Chondrocyte (in vitro differentiated cells): ENCODE results near the gene KYNU. TPM values are rescaled to one million over a fixed set of nuclear protein-coding genes. Genes with fewer than 3 reads are reported as not detected.

Experiments
- DNase-seq: peaks from one replicate; pipeline ENCODE4 v3.0.0; 2021; ENCODE audit warnings: mixed read lengths, low spot score
- H3K27ac Mint-ChIP-seq: one replicate; pipeline ENCODE4 v1.8.0; 2021; ENCODE audit warnings: mild to moderate bottlenecking, moderate library complexity, mixed read lengths; ENCODE audit not compliant: unreplicated experiment
- H3K27me3 Mint-ChIP-seq: 2 replicates; pipeline ENCODE4 v1.8.0; 2021; ENCODE audit warnings: low read depth, mixed read lengths
- H3K36me3 Mint-ChIP-seq: 2 replicates; pipeline ENCODE4 v1.8.0; 2021; ENCODE audit warnings: low read depth, mixed read lengths
- H3K4me1 Mint-ChIP-seq: 2 replicates; pipeline ENCODE4 v1.8.0; 2021; ENCODE audit warnings: low read depth, mild to moderate bottlenecking, mixed read lengths
- H3K4me3 Mint-ChIP-seq: one replicate; pipeline ENCODE4 v1.8.0; 2021; ENCODE audit warnings: mild to moderate bottlenecking, moderate library complexity, mixed read lengths; ENCODE audit not compliant: unreplicated experiment
- H3K9me3 Mint-ChIP-seq: 2 replicates; pipeline ENCODE4 v1.8.0; 2021; ENCODE audit warnings: low read depth, mixed read lengths
- total RNA-seq: library from RNA; stranded (reverse); gene quantifications from 3 replicates; pipeline ENCODE4 v1.2.1, GENCODE V29; 2021
- TF ChIP-seq, protein P1 (sequence below): fragments of 200-600 bp; sonication (generic); IDR thresholded peaks from 2 replicates; pipeline ENCODE4 v1.5.0; 2021; ENCODE audit warnings: antibody characterized with exemption, mild to moderate bottlenecking, moderate library complexity

Gene KYNU
- total RNA-seq, 1 donor from 2014 or later = not detected

DNA sequence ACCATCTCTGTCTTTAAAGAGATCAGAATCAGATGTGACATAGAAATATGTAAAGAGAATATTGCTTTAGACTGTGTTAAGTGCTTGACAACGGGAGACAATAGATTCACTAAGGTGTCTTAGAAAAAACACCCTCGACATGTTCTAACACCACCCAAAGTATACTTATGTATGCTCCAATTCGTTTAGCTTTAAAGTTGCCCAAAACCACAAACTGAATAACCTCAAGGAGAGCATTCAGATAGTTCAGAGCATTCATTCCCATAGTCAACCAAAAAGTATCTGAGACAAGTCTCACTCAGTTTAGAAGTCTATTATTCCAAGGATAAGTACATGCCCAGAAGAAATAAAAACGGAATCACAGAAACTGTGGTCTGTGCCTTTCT is 96.4 kb downstream of the KYNU start:
- H3K4me3 Mint-ChIP-seq = no peak overlapping the region
- H3K4me1 Mint-ChIP-seq = peaks cover 28% of the 10 kb centered on the region
- peak overlapping the region; percentile 76 for H3K27ac Mint-ChIP-seq
- TF ChIP-seq, protein P1, sequence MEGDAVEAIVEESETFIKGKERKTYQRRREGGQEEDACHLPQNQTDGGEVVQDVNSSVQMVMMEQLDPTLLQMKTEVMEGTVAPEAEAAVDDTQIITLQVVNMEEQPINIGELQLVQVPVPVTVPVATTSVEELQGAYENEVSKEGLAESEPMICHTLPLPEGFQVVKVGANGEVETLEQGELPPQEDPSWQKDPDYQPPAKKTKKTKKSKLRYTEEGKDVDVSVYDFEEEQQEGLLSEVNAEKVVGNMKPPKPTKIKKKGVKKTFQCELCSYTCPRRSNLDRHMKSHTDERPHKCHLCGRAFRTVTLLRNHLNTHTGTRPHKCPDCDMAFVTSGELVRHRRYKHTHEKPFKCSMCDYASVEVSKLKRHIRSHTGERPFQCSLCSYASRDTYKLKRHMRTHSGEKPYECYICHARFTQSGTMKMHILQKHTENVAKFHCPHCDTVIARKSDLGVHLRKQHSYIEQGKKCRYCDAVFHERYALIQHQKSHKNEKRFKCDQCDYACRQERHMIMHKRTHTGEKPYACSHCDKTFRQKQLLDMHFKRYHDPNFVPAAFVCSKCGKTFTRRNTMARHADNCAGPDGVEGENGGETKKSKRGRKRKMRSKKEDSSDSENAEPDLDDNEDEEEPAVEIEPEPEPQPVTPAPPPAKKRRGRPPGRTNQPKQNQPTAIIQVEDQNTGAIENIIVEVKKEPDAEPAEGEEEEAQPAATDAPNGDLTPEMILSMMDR = no peak
- no peaks in the 10 kb centered on the region for H3K9me3 Mint-ChIP-seq
- H3K27me3 Mint-ChIP-seq = no peaks in the 10 kb centered on the region
- H3K36me3 Mint-ChIP-seq = no peaks in the 10 kb centered on the region
- DNase-seq = no peak

DNA sequence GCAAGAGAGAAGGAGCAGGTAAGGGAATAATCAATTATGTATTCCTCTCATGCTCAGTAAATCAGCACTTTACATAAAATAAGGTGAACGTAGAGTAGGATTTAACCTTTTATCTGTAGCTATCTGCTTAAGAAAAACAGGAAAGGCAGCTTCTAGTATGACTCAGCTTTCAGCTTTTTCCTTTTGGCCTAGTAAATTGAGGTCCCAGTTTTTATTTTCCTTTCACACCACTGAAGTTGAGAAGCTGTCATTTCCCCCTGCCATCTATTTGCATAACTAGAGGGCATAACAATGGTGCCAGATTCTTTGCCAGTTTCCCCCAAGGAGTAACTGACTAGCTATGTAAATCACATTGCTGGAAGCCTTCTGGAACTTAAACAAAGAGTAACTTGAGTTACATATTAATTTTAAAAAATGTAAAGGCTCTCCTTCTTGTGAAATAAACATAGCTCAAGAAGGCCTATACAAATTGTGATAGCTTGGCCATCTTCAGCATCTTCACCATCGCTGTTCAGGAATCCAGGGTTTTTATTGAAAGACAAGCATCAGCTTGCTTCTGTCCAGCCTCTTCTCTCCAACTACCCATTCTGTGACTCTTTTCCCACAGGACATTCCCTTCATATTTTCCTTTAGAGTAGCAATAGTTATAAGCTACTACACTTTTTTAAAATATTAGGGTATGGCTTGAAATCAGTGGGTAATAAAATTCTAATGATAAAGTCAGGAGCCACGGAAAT is 97.0 kb downstream of the KYNU start:
- Mint-ChIP-seq H3K27me3 (no peaks in the 10 kb centered on the region), H3K4me1 (peaks cover 28% of the 10 kb centered on the region), H3K27ac (peak overlapping the region; percentile 76), H3K9me3 (no peaks in the 10 kb centered on the region), H3K4me3 (no peak overlapping the region), H3K36me3 (no peaks in the 10 kb centered on the region)
- no peak for DNase-seq
- TF ChIP-seq, protein P1 = no peak

DNA sequence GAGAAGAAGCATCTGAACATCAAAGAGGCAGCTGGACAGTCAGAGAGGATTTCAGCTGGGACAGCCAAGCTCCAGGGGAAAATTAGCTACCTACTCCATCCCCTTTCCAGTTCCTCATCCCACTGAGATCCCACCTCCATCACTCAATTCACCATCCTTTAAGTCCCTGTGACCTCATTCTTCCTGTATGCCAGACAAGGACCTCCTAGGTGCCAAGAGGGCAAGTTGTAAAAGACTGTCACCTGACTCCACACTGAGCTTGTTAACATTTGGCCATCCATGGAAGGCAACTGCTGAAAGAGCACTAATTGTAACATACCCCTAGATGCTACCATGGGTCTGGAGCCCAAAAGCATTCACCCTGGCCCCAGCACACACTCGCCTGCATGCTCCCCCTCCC is 97.8 kb downstream of the KYNU start:
- DNase-seq = no peak
- Mint-ChIP-seq H3K9me3 (no peaks in the 10 kb centered on the region), H3K36me3 (no peaks in the 10 kb centered on the region), H3K27me3 (no peaks in the 10 kb centered on the region), H3K4me1 (peaks cover 28% of the 10 kb centered on the region), H3K27ac (peak overlapping the region; percentile 61), H3K4me3 (no peak overlapping the region)
- TF ChIP-seq, protein P1 = no peak

DNA sequence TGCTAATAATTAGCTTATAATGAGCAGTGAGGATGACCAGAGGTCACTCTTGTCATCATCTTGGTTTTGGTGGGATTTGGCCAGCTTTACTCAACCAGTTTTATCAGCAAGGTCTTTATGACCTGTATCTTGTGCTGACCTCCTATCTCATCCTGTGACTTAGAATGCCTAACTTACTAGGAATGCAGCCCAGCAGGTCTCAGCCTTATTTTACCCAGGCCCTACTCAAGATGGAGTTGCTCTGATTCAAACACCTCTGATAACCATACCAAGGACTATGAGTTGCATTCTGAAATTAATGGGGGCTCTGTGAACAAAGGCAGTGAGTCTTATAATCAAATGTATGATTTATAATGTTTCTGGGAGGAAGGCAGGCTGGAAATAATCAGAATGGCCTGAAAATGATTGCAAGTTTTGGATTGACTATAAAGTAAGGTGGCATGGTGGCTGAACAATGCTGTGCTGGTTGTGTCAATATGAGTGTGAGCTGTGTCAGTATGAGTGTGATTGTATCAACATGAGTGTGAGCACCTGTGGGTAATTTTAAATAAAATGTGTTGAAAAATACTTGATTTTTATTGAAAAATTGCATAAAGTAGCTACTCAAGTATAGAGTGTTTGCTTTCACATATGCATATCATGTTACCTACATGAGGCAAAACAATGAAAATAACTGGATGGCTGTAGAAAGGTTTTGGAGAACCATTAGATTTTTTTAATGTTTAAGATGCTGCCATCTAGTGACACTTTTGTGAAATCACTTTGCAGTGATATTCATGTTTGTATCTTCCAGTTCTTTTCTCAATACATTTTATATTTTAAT is 103.0 kb downstream of the KYNU start:
- no peak for DNase-seq
- Mint-ChIP-seq H3K27me3 (no peaks in the 10 kb centered on the region), H3K27ac (no peak overlapping the region), H3K9me3 (no peaks in the 10 kb centered on the region), H3K4me1 (peaks cover 8% of the 10 kb centered on the region), H3K36me3 (no peaks in the 10 kb centered on the region), H3K4me3 (no peak overlapping the region)
- TF ChIP-seq, protein P1 = peak; percentile 93

DNA sequence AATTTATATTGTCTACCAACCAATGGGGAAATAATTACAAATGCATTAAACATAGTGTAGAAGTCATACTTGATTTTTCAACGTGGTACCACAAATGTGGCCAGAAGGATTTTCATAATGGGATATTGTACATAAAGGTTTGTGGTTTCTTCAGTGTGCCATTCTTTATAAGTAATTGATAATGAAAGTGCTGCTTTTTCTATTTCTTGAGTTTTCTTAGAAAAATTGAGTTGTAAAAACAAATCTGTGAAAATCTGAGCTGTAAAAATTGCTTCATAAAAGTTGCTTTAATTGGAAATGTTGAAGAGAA is 103.6 kb downstream of the KYNU start:
- Mint-ChIP-seq H3K27ac (no peak overlapping the region), H3K4me1 (peaks cover 6% of the 10 kb centered on the region), H3K4me3 (no peak overlapping the region), H3K27me3 (no peaks in the 10 kb centered on the region), H3K9me3 (no peaks in the 10 kb centered on the region), H3K36me3 (no peaks in the 10 kb centered on the region)
- DNase-seq = no peak
- TF ChIP-seq, protein P1 = peak; percentile 68
